Ovary (tissue), 3 donors: ENCODE measurements around the gene MID2.

ENCODE experiments used
- CTCF ChIP-seq, 3 donors: fragments of 450-650 bp in 2 of 3; fragments of 200-600 bp in 1 of 3; IDR thresholded peaks; one replicate each; pipeline versions ENCODE4 v1.5.1 to v1.8.0; 2016 to 2022; ENCODE audit warnings: antibody characterized with exemption in 3 of 3, mild to moderate bottlenecking in 1 of 3
- EP300 ChIP-seq: sonication (generic); formaldehyde crosslinking; IDR thresholded peaks from one replicate; pipeline ENCODE4 v1.6.1; 2017; ENCODE audit warnings: antibody characterized with exemption
- POLR2A ChIP-seq: fragments of 450-650 bp; IDR thresholded peaks from one replicate; pipeline ENCODE4 v1.6.1; 2017; ENCODE audit warnings: antibody characterized with exemption, mild to moderate bottlenecking, moderate library complexity
- donor health status: DM: no; HTN: no; CAD: no.

- peak; percentile 58 to 86 (median 79) for TF ChIP-seq CTCF (IDR thresholded peaks at IDR 0.05)
- no peak for TF ChIP-seq EP300
- TF ChIP-seq POLR2A: peak; percentile 18
These were observed 48.8 kb upstream of the MID2 start for GRCh38 chrX:107776649-107777535.
